Iris pigment epithelial cell (primary cell): ENCODE measurements around the gene SLC2A9.
"Not testable (repeated sequence)": the region's sequence is repeated elsewhere in the genome, so short reads cannot be mapped to it uniquely, and the experiment has no call there.

Experiments used
- DNase-seq: peaks from one replicate; pipeline ENCODE4 v3.0.0-alpha.2; 2011; ENCODE audit warnings: low read depth

SLC2A9 gene

DNA sequence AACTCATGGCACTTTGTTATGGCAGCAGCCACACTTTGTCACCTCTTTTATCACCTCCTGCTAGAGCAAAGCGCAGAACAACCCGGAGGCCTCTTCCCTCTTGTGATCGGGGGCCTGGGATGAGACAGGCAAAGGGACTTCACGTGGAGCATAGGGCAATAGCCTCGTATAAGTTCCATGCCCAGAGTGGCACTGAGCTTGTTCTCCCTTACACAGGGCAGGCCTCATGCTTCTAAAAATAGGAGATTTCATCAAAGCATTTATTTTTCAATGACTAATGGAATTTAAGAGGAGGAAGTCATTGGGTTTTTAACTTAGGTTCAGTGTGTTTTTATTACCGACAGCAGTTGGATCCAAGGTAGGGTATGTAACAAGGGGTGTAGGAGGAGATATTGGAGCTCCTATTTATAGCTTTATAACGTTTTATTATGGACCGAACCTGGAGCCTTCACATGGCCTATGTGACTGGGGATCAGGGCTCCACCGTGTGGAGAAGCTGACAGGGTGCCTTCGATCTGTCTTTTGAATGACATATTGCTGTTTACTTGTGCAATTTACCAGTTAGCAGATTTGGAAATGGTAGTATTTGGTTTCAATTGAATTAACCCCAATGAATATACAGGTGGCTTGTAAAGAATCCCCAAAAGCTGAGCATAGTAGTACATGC, 93.8 kb downstream of the SLC2A9 start:
- no peak for DNase-seq

DNA sequence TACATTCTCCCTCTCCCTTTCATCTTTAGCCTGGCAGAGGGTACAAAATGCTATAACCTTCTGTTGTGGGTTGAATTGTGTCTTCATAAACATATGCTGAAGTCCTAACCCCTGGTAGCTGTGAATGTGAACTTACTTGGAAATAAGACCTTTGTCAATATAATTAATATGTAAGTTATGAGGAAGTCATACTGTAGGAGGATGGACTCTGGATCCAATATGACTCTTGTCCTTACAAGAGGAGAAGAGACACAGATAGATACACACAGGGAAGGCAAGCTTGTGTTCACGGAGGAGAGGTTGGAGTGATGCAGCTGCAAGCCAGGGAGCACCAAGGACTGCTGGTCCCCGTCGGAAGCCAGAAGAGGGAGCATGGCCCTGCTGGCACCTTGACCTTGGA, 94.7 kb downstream of the SLC2A9 start:
- no peak for DNase-seq

DNA sequence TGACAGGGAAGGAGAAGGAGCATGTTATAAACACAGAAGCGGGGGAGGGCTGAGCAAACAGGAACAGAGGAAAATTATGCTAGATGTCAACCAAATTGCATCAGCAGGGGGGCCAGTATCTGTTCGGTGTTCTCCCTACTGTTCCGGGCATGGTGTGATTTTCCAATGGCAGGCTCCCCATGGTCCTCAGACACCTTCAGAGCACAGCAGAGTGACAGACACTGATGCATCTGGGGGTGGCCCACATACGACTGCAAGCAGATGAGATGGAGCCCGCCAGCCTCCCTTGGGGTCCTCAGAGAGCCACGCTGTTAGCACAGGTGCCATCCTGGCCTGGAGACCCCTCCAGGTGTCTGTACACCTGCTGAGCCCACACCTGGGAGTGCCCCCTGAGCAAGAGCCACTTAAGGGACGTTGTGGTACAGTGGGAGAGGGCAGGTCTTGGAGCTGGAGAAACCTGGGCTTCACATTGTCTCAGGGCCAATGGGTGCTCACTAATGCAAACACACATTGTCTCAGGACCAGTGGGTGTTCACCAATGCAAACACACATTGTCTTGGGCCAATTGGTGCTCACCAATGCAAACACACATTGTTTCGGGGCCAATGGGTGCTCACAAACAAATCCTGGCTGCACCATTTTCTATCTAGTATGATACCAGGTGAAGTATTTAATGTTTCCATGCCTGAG, 95.4 kb downstream of the SLC2A9 start:
- DNase-seq, result no peak

DNA sequence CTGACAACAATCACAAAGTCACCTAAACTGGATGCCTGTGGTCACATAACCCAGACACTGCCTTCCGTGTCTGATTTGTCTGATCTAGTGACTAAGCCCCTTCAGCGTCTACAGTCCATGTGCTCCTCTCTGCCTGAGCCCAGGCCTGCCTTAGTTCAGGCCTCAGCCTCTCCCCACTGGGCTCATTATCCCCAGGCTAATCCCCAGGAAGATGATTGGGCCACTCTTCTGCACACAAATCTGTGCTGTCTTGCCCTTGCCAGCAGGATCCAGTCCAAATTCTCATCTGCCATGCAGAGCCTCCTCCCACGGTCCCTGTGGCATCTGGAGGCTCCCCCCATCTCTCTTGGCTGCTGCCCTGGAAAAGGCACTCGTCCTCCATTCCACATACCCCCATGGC, 96.5 kb downstream of the SLC2A9 start:
- peak; percentile 81 for DNase-seq

DNA sequence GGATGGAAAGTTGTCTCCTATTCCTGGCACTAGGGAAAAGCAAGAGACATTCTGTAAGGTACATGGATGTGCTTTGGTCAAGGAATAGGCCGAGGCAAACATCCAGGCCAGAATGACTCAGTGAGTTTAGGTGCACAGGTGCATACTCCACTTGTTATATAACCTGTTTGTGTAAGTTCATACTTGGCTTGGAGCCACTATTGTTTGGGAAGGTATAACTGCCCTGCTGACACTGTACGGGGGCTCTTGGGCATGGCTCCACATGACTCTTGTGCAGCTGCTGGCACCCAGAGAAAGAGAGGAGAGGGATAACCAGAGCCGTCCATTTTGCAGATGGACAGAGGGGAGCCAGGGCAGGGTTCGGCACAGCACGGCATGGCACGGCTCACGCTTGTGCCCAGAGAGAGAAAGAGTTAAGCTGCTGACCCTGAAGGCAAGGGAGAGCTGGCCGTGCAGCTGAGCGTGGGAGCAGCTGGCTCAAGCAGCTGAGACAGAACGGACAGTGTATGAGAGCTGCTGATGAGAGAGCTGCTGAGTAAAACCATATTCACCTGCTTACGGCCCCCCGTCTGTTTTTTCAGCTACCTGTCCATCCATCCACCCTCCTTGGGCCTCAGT, 98.0 kb downstream of the SLC2A9 start:
- no peak for DNase-seq

DNA sequence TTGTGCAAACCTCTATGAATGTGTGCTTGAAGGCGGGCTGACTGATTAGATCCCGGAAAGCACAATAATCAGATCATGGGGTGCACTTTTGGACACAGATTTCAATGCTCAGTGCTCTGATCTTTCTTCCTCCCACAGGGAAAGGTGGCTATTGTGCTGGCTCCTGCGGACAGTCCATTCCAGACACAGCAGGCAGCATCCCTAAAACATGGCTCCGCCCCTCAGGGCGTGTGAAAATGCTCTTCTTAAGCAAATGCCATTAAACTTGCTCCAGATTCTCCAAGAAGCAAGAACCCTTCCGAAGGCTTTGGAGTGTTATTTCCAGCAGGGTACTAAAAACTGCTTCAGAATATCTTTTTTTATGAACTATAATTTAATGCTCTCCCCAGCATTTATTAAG, 100.0 kb downstream of the SLC2A9 start:
- DNase-seq, result no peak

DNA sequence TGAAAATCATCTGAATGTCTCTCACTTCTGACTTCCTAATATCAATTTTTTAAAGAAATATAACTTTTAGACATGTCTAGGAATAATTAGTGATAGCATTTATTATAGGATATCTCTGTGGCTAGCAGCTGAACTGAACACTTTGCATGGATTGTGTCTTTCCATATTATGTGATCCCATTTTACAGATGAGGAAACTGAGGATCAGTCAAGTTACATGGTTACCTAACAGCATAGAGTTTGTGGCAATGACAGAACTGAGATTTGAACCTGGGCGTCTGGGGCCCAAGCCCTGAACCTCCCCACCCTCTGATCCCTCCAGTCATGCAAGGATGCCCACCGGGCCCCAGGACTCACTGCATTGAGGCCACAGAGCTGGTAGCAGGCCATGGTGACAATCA, 101.3 kb downstream of the SLC2A9 start:
- DNase-seq, result no peak

DNA sequence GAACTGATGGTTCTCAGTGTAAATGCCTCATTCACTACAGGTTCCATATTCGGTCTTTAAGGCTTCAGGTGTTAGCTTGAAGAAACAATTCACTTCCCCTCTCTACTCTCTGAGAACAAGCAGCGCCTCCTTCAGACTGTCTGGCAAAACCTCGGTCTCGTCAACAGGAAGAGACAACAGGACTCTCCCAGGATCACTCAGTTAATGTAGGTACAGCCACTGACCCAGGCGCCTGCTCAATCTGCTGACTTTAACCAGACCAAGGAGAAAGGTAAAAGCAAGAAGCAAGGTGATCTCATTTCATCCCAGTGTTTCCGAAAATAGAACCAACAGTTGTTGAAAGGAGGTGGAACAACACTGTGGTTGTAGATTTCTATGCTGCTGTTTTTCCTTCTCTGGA, 102.2 kb downstream of the SLC2A9 start:
- DNase-seq, result no peak

DNA sequence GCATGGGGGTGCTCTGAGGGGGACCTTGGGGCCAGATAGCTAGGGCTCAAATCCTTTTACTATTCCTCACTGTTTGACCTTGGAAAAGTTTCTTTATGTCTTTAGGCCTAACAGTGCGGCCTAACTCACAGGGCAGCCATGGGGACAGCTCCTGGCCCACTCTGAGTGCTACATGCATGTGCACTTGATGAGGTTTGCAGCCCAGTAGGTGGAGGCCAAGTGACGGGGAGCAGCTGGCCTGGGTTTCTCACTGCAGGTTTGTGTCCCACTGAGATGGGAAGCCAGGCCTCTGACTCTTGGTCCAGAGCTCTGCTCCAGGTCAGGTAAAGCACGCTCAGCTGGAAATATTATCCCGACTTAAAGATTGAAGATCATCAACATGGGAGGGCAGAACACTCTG, 102.8 kb downstream of the SLC2A9 start:
- DNase-seq, result no peak

DNA sequence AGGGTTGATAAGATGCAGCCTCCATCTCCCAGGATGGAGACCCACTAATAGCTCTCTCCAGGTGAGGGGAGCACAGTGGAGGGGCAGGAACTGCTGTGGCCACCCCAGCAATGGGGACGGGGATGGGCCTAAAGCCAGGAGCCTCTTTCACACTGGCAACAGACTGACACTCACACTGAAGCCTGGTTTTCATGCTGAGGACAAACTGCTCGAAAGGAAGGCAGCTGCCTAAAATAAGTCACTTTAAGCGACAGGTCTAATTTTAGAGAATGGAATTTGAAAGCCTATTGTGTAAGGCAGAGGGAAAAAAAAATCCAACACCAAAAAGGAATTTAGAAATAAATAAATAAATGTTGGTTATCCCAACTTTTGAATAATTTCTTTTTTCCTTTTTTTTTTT, 104.4 kb downstream of the SLC2A9 start:
- DNase-seq, result no peak

DNA sequence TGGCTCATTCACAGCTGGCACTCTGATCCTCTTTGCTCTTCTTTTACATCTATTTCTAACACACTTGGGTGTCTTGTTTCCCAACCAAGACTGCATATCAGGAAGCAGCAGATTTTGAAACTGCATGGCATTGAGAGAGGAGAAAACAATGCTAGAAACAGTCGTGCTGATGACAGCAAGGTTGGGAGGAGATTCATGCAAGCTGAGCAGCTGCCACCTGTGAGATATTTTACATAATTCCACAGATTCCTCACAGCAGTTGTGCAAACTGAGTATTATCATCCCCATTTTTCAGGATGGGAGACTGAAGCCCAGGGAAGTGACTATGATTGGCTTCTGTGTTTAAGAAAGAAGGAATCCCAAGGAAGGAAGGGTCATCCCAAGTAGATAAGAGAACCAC, 105.0 kb downstream of the SLC2A9 start:
- DNase-seq, result no peak

DNA sequence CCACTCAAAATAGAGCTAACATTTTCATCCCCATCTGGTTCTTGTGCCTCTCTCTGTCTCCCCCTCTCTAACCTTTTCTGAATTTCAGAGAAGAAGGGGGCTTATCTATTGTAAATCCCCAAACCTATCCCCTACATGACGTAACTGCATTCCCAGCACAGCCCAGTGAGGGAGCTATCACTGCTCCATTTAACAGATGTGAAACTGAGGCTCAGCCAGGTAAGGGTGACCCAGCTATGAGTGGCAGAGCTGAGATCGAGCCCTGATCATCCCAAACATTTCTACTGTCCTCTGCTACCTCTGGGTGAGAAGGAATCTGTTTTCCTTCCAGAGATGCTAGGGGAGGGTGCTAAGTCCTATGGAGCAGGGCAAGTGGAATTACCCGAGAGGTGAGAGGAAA, 107.5 kb downstream of the SLC2A9 start:
- DNase-seq, result no peak

DNA sequence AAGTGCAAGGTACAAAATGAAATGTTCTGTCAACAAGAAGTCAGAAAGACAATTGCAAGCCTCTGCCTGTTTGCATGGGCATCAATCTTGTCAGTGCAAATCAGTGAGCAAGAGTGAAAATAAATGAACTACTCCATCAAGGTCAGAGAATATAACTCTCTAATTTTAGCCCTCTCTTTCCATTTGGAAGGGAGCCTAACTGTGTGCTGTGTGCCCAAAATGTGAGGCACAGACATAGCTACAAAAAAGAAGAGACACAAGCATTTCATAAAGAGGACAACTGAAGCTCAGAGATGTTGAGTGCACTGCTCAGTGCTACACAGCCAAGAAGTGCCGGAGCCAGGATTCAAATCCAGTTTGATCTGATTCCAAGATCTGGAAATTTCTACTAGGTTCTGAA, 114.3 kb downstream of the SLC2A9 start:
- no peak for DNase-seq

DNA sequence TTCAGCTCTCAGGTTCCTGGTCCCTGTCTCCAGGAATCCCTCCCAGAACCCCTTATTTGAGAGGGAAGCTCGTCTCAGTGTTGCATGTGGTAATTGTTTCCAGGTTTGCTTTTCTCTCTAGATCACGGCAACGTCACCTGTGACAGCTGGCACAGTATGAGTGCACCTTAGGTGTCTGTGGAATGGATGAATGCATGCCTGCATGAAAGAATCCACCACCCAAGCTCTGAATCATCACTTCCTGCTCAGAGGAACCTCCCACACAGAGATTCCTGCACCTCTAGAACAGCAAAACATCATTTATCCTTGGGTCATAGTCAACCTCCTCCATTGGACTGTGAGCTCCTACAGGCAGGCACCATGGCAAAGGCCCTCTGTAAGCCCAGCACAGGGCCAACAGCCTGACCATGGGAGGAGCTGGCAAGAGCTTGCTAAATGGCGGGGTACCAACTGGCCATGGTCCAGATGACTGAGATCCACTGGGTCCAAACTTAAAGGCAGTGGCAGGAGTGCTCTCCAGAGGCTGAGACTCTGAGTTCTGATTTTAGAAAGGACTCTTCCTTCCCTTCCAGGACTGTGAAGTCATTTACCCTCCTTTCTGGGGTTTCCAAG, 116.2 kb downstream of the SLC2A9 start:
- peak; percentile 56 for DNase-seq

DNA sequence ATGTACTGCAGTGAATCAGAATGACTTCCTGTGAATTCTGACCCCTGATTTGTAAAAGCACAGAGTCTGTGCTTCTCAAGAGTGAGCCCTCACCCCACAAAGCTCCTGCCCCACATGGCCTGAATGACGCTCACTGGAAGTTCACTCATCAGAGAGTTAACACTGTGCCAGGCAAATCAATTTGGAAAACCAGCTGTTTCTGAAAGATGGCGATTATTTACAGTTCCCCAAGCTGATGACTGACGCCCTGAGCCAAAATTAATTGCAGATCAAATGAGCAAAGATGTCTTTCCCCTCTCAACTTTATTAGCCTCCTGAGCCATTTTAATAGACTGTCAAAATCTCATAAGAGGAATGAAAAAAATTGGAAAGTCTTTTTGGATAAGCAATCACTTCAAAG, 118.0 kb downstream of the SLC2A9 start:
- DNase-seq, result no peak

DNA sequence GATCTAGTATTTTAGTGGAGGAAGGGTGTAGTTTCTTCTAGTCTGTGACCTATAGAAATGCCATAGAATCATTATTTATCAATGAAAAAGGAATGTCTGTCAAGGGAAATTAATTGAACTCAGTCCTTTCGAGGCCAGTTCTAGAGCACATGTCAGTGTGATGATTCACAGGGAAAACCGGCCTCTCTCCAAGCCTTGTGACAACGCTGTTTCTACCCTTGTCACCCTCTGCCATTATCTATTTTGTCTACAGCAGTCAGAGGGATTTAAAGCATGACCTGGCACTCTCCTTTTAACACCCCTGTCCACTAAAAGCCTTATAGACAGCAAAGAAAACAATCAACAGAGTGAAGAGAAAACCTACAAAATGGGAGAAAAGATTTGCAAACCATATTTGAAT, 120.0 kb downstream of the SLC2A9 start:
- peak; percentile 21 for DNase-seq

DNA sequence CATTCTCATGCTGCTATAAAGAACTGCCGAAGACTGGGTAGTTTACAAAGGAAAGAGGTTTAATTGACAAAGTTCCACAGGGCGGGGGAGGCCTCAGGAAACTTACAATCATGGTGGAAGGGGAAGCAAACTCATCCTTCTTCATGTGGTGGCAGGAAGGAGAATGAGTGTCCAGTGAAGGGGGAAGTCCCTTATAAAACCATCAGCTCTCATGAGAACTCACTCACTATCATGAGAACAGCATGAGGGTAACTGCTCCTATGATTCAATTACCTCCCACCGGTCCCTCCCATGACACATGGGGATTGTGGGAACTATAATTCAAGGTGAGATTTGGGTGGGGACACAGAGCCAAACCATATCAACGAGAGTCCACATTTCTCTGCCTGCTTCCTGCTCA, 120.7 kb downstream of the SLC2A9 start:
- DNase-seq, result not testable (repeated sequence)

DNA sequence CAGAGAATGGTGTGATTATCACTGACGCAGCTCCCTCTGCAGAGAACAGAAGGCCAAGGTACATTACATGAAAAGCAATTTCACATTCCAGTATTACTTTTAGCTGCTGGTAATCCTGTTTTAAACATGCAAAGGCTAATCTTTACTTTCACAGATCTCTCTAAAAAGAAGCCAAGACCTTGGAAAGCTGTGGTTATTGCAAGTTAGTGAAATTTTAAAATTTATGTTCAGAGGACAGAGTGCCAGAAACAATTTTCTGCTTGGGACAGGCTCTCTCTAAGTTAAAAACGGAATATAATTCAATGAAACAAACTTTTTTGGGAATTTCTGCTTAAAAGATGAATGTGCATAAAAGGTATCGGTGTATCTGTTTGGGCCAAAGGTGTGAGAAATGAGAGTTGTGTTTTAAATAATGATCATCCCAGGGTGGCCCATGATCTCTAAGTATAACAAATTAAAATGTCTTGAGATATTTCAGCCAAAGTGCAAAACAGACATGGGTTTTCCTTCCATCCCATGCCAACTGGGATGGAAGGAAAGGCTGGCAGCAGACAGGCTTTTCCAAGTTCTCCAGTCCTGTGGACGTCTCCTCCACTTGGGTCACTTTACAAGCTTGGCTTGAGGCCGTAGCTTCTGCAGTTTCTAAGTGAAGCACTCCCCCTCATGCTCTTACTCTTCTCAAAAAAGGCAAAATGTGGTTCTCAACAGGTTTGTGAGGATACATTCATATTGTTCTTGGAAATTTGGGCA, 121.8 kb downstream of the SLC2A9 start:
- no peak for DNase-seq

DNA sequence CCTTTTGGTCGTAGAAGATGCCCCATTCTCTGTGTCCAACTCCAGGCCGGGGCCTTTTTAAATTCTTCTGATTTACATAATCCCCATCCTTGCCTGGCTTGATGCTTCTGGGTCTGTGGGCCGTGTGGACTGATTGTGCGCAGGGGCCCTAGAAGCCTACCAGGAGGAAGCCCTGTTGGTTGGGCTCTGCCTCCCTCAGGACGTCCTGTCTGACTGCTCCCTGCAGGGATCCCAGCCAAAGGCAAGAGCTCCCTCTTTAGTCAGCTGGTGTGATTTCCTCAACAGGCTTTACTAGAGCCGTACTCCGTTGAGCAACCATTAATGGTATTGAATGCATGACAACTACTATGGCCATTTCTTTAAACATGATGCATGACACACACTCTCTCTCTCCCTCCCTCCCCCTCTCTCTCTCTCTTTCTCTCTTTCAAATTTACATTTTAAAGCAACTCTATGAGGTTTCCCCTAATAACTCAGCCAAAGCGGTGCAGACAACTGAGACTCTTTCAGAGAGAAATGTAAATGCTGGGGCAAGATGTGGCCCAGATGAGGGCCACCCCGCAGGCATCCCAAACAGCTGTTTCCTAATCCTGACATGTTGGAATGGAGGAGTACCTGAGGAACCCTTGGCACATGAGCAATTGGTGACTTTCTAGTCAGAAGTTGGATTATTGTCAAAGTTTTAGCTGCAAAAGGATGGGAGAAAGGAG, 122.5 kb downstream of the SLC2A9 start:
- DNase-seq, result peak; percentile 78

DNA sequence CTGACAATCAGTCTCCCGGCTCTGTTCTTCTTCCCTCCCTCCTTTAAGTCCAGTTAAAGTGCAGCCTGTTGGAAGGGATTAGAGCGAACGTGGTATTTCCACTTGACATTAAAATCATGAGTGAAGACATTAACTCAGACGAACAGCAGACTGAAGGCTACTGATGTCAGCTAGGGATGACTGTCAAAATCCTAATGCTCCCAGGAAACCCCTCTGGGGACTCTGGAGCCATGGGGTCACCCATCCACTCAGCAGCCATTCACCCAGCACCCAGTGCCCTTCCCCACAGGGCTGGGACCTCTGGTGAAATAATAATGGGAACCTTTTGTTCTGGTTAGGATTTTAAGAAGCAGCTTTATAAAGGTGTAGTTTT, 126.0 kb downstream of the SLC2A9 start:
- no peak for DNase-seq

DNA sequence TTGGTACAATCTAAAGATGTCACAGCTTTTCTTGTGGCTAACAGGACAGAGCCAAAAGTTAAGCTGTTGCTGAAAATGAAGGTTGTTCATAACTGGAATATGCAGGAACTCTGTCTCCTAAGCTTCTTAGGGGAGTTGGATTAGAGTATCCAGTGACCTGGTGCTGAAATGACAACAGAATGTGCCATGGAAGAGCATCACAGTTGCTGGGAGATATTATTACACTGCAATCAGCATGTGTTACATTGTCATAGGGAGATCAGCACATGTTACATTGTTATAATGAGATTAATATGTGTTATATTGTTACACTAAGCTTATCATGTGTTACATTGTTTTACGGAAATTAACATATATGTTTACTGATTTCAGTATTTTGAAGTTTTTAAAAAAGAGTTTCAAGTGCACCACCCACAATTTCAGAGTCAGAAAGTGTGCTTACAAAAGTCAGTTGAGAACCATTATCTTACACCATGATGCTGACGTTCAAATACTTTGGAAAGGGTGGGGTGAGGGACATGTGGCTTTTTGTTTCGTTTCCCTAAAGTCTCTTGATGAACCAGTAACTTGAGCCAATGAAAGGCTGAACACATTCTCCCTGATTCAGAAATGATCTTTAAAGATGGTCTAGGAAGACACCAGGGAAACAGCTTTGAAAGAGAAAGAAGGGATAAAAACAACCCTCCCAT, 126.5 kb downstream of the SLC2A9 start:
- no peak for DNase-seq
